ENCODE results near the gene RPAP2. TPM values are rescaled to one million over a fixed set of nuclear protein-coding genes. Genes with fewer than 3 reads are reported as not detected.
"Not testable (repeated sequence)": the region's sequence is repeated elsewhere in the genome, so short reads cannot be mapped to it uniquely, and the experiment has no call there.

The RPAP2 gene
- total RNA-seq, 1 donor from 2014 or later = 22.3 TPM

DNA sequence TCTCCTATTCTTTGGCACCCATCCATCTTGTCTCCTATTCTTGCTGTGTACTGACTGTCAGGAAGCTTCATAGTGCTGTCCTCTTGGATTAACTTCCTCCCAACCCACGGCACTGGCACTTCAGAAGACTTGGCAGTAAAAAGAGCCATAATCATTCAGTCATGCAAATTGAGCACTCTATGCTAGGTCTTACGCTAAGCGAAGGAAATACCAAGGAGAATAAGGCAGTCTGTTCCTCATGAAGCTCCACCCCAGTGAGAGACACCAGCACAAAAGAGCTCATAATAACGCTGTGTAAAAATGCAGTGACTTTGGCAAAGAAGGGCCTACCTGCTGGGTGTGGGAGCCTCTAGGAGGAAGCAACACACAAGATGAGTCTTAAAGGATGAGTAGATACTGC, 120.8 kb downstream of the RPAP2 start:
- Histone ChIP-seq H3K9me3 (no peaks in the 10 kb centered on the region), H3K27me3 (no peaks in the 10 kb centered on the region), H3K4me1 (no peaks in the 10 kb centered on the region), H3K27ac (no peak overlapping the region), H3K4me3 (no peak overlapping the region), H3K36me3 (no peaks in the 10 kb centered on the region)
- intact Hi-C loops (cut with DNase I) = no loop called here
- ATAC-seq (no peak), DNase-seq (no peak)
- TF ChIP-seq, protein P1, sequence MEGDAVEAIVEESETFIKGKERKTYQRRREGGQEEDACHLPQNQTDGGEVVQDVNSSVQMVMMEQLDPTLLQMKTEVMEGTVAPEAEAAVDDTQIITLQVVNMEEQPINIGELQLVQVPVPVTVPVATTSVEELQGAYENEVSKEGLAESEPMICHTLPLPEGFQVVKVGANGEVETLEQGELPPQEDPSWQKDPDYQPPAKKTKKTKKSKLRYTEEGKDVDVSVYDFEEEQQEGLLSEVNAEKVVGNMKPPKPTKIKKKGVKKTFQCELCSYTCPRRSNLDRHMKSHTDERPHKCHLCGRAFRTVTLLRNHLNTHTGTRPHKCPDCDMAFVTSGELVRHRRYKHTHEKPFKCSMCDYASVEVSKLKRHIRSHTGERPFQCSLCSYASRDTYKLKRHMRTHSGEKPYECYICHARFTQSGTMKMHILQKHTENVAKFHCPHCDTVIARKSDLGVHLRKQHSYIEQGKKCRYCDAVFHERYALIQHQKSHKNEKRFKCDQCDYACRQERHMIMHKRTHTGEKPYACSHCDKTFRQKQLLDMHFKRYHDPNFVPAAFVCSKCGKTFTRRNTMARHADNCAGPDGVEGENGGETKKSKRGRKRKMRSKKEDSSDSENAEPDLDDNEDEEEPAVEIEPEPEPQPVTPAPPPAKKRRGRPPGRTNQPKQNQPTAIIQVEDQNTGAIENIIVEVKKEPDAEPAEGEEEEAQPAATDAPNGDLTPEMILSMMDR (IDR thresholded peaks at IDR 0.05) = no peak

DNA sequence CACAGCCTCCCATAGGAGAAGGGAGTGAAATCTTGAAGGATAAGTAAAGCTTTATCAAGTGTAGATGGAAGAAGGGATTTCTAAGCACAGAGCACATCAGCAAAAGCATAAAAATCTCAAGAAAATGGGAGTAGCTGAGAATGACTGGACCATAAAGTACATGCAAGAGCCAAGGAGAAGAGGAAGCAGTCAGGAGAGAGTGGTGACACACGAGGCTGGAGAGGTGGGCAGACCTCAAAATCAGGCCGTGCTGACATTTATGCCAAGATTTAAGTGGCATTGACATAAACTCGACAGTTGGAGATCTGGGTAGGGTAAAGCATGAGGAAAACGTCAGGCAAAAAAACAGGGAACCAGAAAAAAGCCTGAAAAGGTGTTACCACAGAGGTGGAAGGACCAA, 125.5 kb downstream of the RPAP2 start:
- Histone ChIP-seq H3K27ac (no peak overlapping the region), H3K4me3 (no peak overlapping the region), H3K36me3 (no peaks in the 10 kb centered on the region), H3K9me3 (no peaks in the 10 kb centered on the region), H3K4me1 (no peaks in the 10 kb centered on the region), H3K27me3 (no peaks in the 10 kb centered on the region)
- intact Hi-C loops (cut with DNase I) = no loop called here
- TF ChIP-seq, protein P1 (IDR thresholded peaks at IDR 0.05) = no peak
- ATAC-seq (peak; percentile 68), DNase-seq (no peak)

DNA sequence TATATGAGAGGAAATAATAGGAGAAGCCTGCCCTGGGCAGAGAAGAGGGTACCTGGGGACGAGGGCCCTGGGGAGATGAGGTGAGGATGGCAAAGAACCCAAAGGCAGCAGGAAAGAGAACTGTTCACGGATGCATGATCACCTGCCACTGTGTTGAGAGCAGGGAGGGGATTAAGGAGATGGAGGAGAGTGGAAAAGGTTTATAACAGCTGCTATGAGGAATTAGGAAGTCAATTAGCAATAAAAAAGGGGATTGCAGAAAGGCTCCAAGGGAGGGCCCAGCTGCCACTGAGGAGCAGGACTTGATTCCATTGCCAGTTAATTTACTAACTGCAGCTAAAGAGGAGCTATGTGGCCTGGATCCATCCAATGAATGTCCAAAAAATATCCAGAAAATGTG, 126.8 kb downstream of the RPAP2 start:
- DNase-seq (no peak), ATAC-seq (no peak)
- no peaks in the 10 kb centered on the region for H3K9me3 ChIP-seq
- no peaks in the 10 kb centered on the region for H3K4me1 ChIP-seq
- H3K4me3 ChIP-seq = no peak overlapping the region
- H3K27ac ChIP-seq = no peak overlapping the region
- intact Hi-C loops (cut with DNase I) = no loop called here
- H3K36me3 ChIP-seq = no peaks in the 10 kb centered on the region
- TF ChIP-seq, protein P1 (IDR thresholded peaks at IDR 0.05) = no peak
- no peaks in the 10 kb centered on the region for H3K27me3 ChIP-seq

DNA sequence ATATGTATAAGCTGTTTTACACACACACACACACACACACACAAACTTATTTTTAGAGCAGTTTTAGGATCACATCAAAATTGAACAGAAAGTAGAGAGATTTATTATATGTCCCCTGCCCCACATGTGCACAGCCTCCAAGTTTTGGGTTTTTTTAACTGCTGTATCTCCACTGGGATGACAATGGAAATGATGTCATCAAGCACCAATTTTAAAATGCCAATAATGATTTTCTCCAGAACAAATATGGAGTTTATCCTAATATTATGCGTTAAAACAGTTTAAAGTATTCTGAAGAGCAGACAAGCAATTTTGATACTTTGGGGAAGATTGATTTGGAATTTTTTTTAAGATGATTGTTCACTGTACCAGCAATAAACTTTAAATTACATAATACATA, 131.2 kb downstream of the RPAP2 start:
- TF ChIP-seq, protein P1 (IDR thresholded peaks at IDR 0.05) = no peak
- DNase-seq (no peak), ATAC-seq (no peak)
- Histone ChIP-seq H3K9me3 (no peaks in the 10 kb centered on the region), H3K27me3 (no peaks in the 10 kb centered on the region), H3K4me3 (no peak overlapping the region), H3K27ac (no peak overlapping the region), H3K36me3 (no peaks in the 10 kb centered on the region), H3K4me1 (no peaks in the 10 kb centered on the region)
- intact Hi-C loops (cut with DNase I) = no loop called here

DNA sequence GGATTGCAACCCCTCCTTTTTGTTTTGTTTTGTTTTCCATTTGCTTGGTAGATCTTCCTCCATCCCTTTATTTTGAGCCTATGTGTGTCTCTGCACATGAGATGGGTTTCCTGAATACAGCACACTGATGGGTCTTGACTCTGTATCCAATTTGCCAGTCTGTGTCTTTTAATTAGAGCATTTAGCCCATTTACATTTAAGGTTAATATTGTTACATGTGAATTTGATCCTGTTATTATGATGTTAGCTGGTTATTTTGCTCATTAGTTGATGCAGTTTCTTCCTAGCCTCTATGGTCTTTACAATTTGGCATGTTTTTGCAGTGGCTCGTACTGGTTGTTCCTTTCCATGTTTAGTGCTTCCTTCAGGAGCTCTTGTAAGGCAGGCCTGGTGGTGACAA, 135.7 kb downstream of the RPAP2 start:
- H3K27me3 ChIP-seq; H3K4me3 ChIP-seq; intact Hi-C loops (cut with DNase I); H3K9me3 ChIP-seq; H3K27ac ChIP-seq; DNase-seq; H3K4me1 ChIP-seq; H3K36me3 ChIP-seq; ATAC-seq: not testable (repeated sequence)

DNA sequence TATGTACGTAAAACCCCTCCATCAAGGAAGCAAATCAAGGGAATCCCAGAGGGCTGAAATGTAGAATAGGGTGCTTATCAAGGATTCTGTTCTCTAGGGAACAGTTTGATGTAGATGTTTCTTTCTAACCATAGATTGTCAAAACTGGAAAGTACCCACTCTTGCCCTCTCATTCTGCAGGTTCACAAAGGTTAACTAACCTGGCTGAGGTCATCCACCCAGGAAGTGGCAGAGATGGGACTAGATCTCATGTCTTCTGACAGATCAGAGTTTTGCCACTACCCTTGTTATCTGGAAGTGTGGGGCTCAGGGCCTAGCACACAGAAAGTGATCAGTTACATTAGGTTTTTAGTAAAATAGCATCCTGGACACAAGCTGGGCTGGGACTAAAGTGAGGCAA, 140.4 kb downstream of the RPAP2 start:
- DNase-seq = no peak
- no peak for ATAC-seq
- no peaks in the 10 kb centered on the region for H3K9me3 ChIP-seq
- intact Hi-C loops (cut with DNase I) = no loop called here
- no peaks in the 10 kb centered on the region for H3K4me1 ChIP-seq
- no peaks in the 10 kb centered on the region for H3K36me3 ChIP-seq
- no peaks in the 10 kb centered on the region for H3K27me3 ChIP-seq
- H3K4me3 ChIP-seq = no peak overlapping the region
- TF ChIP-seq, protein P1 (IDR thresholded peaks at IDR 0.05) = no peak
- no peak overlapping the region for H3K27ac ChIP-seq

All from upper lobe of right lung (tissue), 1 donor.